Measurements from ENCODE around the gene MED12L.
"Not testable (repeated sequence)": the region's sequence is repeated elsewhere in the genome, so short reads cannot be mapped to it uniquely, and the experiment has no call there.

MED12L gene, protein sequence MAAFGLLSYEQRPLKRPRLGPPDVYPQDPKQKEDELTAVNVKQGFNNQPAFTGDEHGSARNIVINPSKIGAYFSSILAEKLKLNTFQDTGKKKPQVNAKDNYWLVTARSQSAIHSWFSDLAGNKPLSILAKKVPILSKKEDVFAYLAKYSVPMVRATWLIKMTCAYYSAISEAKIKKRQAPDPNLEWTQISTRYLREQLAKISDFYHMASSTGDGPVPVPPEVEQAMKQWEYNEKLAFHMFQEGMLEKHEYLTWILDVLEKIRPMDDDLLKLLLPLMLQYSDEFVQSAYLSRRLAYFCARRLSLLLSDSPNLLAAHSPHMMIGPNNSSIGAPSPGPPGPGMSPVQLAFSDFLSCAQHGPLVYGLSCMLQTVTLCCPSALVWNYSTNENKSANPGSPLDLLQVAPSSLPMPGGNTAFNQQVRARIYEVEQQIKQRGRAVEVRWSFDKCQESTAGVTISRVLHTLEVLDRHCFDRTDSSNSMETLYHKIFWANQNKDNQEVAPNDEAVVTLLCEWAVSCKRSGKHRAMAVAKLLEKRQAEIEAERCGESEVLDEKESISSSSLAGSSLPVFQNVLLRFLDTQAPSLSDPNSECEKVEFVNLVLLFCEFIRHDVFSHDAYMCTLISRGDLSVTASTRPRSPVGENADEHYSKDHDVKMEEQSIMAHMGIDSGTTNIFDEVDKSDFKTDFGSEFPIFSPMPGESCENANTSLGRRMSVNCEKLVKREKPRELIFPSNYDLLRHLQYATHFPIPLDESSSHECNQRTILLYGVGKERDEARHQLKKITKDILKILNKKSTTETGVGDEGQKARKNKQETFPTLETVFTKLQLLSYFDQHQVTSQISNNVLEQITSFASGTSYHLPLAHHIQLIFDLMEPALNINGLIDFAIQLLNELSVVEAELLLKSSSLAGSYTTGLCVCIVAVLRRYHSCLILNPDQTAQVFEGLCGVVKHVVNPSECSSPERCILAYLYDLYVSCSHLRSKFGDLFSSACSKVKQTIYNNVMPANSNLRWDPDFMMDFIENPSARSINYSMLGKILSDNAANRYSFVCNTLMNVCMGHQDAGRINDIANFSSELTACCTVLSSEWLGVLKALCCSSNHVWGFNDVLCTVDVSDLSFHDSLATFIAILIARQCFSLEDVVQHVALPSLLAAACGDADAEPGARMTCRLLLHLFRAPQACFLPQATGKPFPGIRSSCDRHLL (N-terminal part only)
- total RNA-seq, result 0.39 to 1.4 (median 0.76) reads per million in 4 donors

DNA sequence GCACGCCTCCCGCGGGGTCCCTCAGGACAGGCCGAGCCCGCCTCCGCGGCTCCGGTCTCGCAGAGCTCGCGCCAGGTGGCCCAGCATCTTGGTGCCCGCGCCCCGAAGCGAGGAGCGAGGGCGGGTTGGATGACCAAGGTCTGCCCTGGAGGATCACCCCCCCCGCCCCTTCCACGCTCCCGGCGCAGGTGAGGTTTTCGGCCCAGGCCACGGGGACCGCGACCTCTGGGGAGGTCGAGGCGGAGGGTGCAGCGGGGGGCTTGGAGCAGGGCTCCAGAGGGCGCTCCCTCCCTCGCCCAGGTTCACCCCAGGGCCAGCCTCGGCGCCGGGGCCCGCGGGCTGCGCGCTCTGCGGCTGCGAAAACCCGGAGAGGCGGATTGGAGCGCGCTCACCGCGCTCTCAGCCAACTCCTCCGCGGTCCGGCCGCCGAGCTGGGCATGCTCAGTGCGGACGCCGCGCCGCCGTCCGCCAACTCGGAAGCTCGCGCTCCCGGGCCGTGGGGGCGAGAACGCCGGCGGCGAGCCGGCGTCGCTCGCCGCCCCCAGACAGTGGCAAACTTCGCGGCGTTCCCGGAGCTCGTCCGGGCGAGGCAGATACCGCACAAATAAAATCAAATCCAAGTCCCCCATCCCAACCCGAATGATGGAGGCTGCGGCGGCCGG is at the start of gene MED12L:
Gene MED12L (plus strand): TSS at position 438 of the 662 bp plus-strand sequence. CDS start 1,263 bp downstream, outside the sequence.
- peak in 2 of 5 donors; percentile 9 to 73 for DNase-seq

GRCh38 chr3:151037746-151038477 is 47.6 kb upstream of the MED12L start:
- no peak for DNase-seq

- DNase-seq, result no peak
These were observed 40.8 kb upstream of the MED12L start for GRCh38 chr3:151044706-151045105.

- DNase-seq, result no peak
These were observed 37.8 kb upstream of the MED12L start for GRCh38 chr3:151047636-151048035.

GRCh38 chr3:151051533-151051932 is 33.9 kb upstream of the MED12L start:
- no peak for DNase-seq

GRCh38 chr3:151052346-151052745 is 33.1 kb upstream of the MED12L start:
- no peak for DNase-seq

- DNase-seq, result no peak
These were observed 32.7 kb upstream of the MED12L start for GRCh38 chr3:151052756-151053155.

DNA sequence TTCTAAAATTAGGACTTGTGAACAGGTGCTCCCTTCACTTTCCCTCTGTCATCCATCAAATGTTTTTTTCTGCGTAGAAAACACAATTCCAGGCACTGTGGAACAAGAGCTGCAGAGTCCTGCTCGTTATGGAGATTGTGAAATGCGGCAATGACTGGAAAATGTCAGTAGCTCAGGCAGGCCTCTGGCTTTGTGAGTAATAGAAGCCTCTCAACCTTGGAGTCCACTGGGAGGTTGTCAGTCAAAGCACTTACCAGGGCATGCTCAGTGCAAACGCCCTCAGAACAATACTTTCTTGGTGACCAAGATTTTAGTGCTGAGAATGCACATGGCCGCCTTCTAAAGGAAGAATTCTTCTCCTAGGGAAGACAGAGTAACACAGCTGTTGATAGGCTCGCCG is 26.7 kb upstream of the MED12L start:
- no peak for DNase-seq

DNA sequence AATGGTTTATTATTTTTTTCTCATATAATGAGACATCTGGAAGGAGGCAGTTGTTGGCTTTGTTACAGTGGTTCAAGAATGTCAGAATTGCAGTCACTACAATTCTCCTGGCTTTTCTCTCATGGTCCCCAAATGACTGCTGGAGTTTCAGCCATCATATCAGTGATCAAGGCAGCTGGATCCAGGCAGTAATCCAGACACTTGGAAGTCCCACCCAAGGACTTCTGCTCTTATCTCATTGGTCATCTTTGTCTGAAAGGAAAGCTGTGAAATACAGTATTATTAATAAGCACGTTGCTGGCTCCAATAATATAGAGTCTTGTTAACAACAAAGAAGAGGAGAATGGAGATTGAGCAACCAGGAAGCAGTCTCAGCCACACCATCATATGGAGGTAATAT is 22.9 kb upstream of the MED12L start:
- DNase-seq, result no peak

DNA sequence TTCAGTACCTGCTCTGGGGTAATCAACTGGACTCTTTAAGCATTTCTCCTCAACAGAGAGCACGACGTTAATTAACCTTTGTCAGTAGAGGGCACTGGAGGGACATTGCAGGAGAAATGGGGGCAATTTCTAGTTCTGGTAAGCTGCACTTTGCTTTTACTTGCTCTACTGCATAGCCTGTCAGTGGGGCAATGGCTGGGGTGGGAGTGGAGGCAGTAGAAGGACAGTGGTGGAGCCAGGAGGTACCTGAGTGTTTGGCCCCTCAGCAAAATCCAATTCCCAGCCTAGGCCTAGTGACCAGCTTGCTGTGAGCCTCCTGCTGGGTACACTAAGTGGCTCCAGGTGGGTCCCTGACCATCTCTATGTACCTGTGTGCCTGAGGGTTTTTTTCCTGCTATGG is 18.3 kb upstream of the MED12L start:
- DNase-seq, result peak in 1 of 5 donors; percentile 10

DNA sequence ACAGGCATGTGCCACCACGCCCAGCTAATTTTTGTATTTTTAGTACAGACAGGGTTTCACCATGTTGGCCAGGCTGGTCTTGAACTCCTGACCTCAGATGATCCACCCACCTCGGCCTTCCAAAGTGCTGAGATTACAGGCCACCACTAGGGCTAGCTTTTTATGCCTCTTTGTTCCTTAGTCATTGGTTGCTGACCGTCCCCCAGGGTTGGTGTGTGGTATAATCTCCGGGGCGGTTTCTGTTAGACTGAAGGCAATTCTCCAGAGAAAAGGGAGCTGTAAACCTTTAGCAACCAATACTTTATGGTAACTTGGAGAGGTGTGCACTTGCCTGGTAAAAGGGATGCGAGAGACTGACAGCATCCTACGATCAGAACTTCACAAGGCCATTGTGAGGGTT is 12.6 kb upstream of the MED12L start:
- DNase-seq, result not testable (repeated sequence)

GRCh38 chr3:151074256-151074655 is 11.2 kb upstream of the MED12L start:
- DNase-seq, result no peak

DNA sequence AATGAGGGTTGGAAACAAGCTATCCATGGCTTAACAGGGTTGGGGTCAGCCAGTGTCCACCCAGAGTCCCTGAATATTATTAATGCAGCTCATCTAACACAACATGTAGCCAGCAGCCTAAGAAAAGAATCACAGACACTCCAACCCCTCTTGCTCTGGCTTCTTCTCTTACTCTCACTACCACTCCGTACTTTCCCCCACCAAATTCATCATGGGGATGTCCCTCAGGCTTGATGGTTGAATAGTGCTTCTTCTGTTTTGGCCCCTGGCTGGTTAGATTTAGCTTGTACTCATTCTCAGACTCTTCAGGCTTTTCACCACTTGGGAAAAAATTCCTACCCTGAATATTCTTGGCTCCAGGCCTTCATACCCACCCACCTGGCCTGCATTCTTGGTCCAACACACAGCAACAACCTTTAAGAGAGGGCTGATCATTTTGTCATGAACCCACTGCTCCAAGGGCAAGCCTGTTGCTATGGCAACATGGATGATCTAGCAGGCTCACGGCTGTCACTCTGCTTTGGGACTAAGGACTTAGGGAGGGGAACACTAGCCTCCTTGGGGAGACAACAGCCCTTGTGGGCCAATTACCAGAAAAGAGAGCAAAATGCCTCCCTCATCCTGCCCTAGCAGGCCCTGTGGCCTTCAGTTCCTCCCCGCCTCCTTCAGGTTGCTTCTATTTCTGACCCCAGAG is 9.4 kb upstream of the MED12L start:
- no peak for DNase-seq

- no peak for DNase-seq
These were observed 8.8 kb upstream of the MED12L start for GRCh38 chr3:151076626-151077025.

DNA sequence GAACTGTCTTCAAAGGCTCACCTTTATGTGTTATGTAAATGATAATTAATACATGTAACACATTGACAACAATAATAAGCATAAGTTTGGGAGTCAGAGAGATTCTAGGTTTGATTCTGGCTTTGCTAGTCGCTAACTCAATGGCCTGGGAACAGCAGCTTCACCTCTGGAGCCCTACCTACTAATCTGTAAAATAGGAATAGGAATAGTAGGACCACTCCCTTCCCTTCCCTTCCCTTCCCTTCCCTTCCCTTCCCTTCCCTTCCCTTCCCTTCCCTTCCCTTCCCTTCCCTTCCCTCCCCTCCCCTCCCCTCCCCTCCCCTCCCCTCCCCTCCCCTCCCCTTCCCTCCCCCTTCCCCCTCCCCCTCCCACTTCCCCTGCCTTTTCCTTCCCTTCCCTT is 4.4 kb upstream of the MED12L start:
- not testable (repeated sequence) for DNase-seq

- no peak for DNase-seq
These were observed 2.3 kb upstream of the MED12L start for GRCh38 chr3:151082880-151083838.

DNA sequence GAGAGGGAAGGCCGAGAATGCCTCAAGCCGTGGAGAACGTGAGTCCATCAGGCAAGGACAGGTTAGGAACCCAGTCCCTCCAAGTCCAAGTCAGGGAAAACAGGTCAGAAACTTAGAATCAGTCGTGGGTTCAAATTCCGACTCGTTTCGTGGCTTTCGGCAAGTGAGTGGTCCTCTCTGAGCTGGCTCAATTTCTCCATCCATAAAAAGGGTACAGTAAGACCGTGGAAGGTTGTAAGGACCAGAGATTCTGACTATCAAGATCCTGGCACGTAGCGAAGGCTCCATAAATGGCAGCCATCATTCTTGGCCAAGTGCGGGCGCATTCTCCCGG is 604 bp upstream of the MED12L start:
- no peak for DNase-seq

GRCh38 chr3:151085889-151086483 is 522 bp downstream of the MED12L start:
- DNase-seq, result peak in 1 of 5 donors; percentile 2
